Neural progenitor cell (in vitro differentiated cells): ENCODE data around the gene RPS6KA2.

Experiments
- CTCF ChIP-seq: fragments of 200-600 bp; sonication (generic); IDR thresholded peaks from 2 replicates; pipeline ENCODE4 v1.5.1; 2017; ENCODE audit warnings: antibody characterized with exemption, mild to moderate bottlenecking
- EZH2 ChIP-seq: fragments of 200-600 bp; sonication (generic); IDR thresholded peaks from 2 replicates; pipeline ENCODE4 v1.6.1; 2017; ENCODE audit warnings: antibody characterized with exemption, mild to moderate bottlenecking, moderate library complexity
- EZH2phosphoT487 ChIP-seq: fragments of 200-600 bp; sonication (generic); IDR thresholded peaks from 2 replicates; pipeline ENCODE4 v1.6.1; 2017; ENCODE audit warnings: antibody characterized with exemption

- TF ChIP-seq EZH2 (no peak), CTCF (no peak), EZH2phosphoT487 (no peak)
These were observed 6.5 kb downstream of the RPS6KA2 start for GRCh38 chr6:166620478-166621113.
